CD4-positive, alpha-beta memory T cell (primary cell): ENCODE measurements around the gene DNAH9. TPM values are rescaled to one million over a fixed set of nuclear protein-coding genes. Genes with fewer than 3 reads are reported as not detected.
"Not testable (repeated sequence)": the region's sequence is repeated elsewhere in the genome, so short reads cannot be mapped to it uniquely, and the experiment has no call there.

Experiments
- CTCF ChIA-PET: fragments of 350-600 bp; sonication (Branson Sonifier 250); formaldehyde crosslinking; loops from one replicate; lab custom pipeline; 2021; ENCODE audit warnings: inconsistent platforms; ENCODE audit not compliant: partially characterized antibody; lab: Charles Lee
- POLR2A ChIA-PET: fragments of 350-600 bp; sonication (Branson Sonifier 250); formaldehyde crosslinking; loops from one replicate; lab custom pipeline; 2021; ENCODE audit not compliant: partially characterized antibody; lab: Charles Lee
- DNase-seq, 5 donors: peaks; one replicate each; pipeline versions ENCODE4 v3.0.0 to v3.0.0-alpha.2; 2020 to 2022; ENCODE audit warnings: mixed read lengths in 1 of 5
- H3K27ac ChIP-seq: one replicate; pipeline ENCODE4 v1.7.0; 2013; ENCODE audit warnings: low read depth, low read length
- H3K27me3 ChIP-seq: 2 replicates; pipeline ENCODE4 v1.7.0; 2013; ENCODE audit warnings: mild to moderate bottlenecking, low read length, moderate library complexity; ENCODE audit not compliant: insufficient read depth
- H3K36me3 ChIP-seq: 2 replicates; pipeline ENCODE4 v1.7.0; 2013; ENCODE audit warnings: mild to moderate bottlenecking, low read length, moderate library complexity; ENCODE audit not compliant: insufficient read depth
- H3K4me1 ChIP-seq: 2 replicates; pipeline ENCODE4 v1.7.0; 2013; ENCODE audit warnings: mild to moderate bottlenecking, low read length, moderate library complexity; ENCODE audit not compliant: insufficient read depth
- H3K4me3 ChIP-seq, 2 donors: one replicate each; pipeline ENCODE4 v1.7.0; 2013; ENCODE audit warnings: low read length in 2 of 2, mild to moderate bottlenecking in 1 of 2
- H3K9me3 ChIP-seq, 2 donors: one replicate each; pipeline ENCODE4 v1.7.0; 2013; ENCODE audit warnings: low read length in 2 of 2, control low read depth in 1 of 2; ENCODE audit not compliant: control insufficient read depth in 1 of 2
- H3K27ac Mint-ChIP-seq, 7 donors: one replicate each; pipeline ENCODE4 v1.8.0; 2020 to 2021; ENCODE audit warnings: mixed read lengths in 7 of 7, mild to moderate bottlenecking in 6 of 7, inconsistent platforms in 3 of 7, moderate library complexity in 3 of 7
- H3K27me3 Mint-ChIP-seq, 2 donors: one replicate each; pipeline ENCODE4 v1.8.0; 2020 to 2021; ENCODE audit warnings: mixed read lengths in 2 of 2
- H3K36me3 Mint-ChIP-seq, 2 donors: one replicate each; pipeline ENCODE4 v1.8.0; 2020 to 2021; ENCODE audit warnings: mixed read lengths in 2 of 2, inconsistent platforms in 1 of 2, mild to moderate bottlenecking in 1 of 2
- H3K4me1 Mint-ChIP-seq, 4 donors: one replicate each; pipeline ENCODE4 v1.8.0; 2020 to 2021; ENCODE audit warnings: mixed read lengths in 4 of 4, mild to moderate bottlenecking in 1 of 4
- H3K4me3 Mint-ChIP-seq, 8 donors: one replicate each; pipeline ENCODE4 v1.8.0; 2020 to 2021; ENCODE audit warnings: mixed read lengths in 8 of 8, mild to moderate bottlenecking in 7 of 8, moderate library complexity in 6 of 8, inconsistent platforms in 3 of 8
- H3K9me3 Mint-ChIP-seq, 8 donors: one replicate each; pipeline ENCODE4 v1.8.0; 2020 to 2021; ENCODE audit warnings: mixed read lengths in 8 of 8, mild to moderate bottlenecking in 5 of 8, inconsistent platforms in 3 of 8, moderate library complexity in 1 of 8
- intact Hi-C: fragments of 100-400 bp; cut with micrococcal nuclease; formaldehyde crosslinking; loops from one replicate; pipeline ENCODE4 v1.15.1; 2023
- polyA plus RNA-seq, 2 donors: library from polyadenylated mRNA; unstranded; fragments of 300-500 nt; fragmentation: Illumina TruSeq; gene quantifications; one replicate each; pipeline ENCODE4 v1.2.3, GENCODE V29; 2021
- total RNA-seq, 2 experiments: library from RNA; stranded (reverse); gene quantifications; one replicate each; pipeline ENCODE4 v1.2.3, GENCODE V29; 2021

Gene DNAH9
- total and polyA plus RNA-seq, 4 experiments from 2014 or later = not detected

- H3K4me3 Mint-ChIP-seq = no peak overlapping the region
- no peaks in the 10 kb centered on the region for H3K36me3 ChIP-seq
- H3K27ac ChIP-seq = no peak overlapping the region
- H3K4me1 ChIP-seq = no peaks in the 10 kb centered on the region
- no peak overlapping the region for H3K4me3 ChIP-seq
- no peaks in the 10 kb centered on the region for H3K27me3 ChIP-seq
- H3K4me1 Mint-ChIP-seq = no peaks in the 10 kb centered on the region
- ChIA-PET CTCF (no interaction called here), POLR2A (no interaction called here)
- no peak overlapping the region for H3K27ac Mint-ChIP-seq
- no peaks in the 10 kb centered on the region for H3K9me3 ChIP-seq
- peaks cover 0 to 1% (median 0%) of the 10 kb centered on the region in 8 donors for H3K9me3 Mint-ChIP-seq
- no peaks in the 10 kb centered on the region for H3K36me3 Mint-ChIP-seq
- no peaks in the 10 kb centered on the region for H3K27me3 Mint-ChIP-seq
- intact Hi-C loops = no loop called here
- no peak for DNase-seq
Measured at GRCh38 chr17:11943759-11944347, 345.6 kb downstream of the DNAH9 start.

- H3K4me3 Mint-ChIP-seq = no peak overlapping the region
- no peaks in the 10 kb centered on the region for H3K36me3 ChIP-seq
- H3K4me3 ChIP-seq = no peak overlapping the region
- no peaks in the 10 kb centered on the region for H3K4me1 ChIP-seq
- no peaks in the 10 kb centered on the region for H3K4me1 Mint-ChIP-seq
- H3K36me3 Mint-ChIP-seq = no peaks in the 10 kb centered on the region
- no peak for DNase-seq
- no peaks in the 10 kb centered on the region for H3K27me3 ChIP-seq
- H3K27ac Mint-ChIP-seq = no peak overlapping the region
- H3K9me3 ChIP-seq = no peaks in the 10 kb centered on the region
- peaks cover 0 to under 1% of the 10 kb centered on the region in 2 donors for H3K27me3 Mint-ChIP-seq
- H3K9me3 Mint-ChIP-seq = peaks cover 0 to 1% (median 0%) of the 10 kb centered on the region in 8 donors
- no peak overlapping the region for H3K27ac ChIP-seq
- intact Hi-C loops = no loop called here
- ChIA-PET POLR2A (no interaction called here), CTCF (interaction anchor here (0.7 kb wide), 1 partner anchor 19 kb away, joined by 3 read pairs; no protein-coding TSS in a partner anchor)
Measured at GRCh38 chr17:11944587-11944986, 346.3 kb downstream of the DNAH9 start.

GRCh38 chr17:11948789-11949188 is 350.5 kb downstream of the DNAH9 start:
- Histone ChIP-seq H3K9me3 (no peaks in the 10 kb centered on the region), H3K27ac (no peak overlapping the region), H3K4me3 (no peak overlapping the region), H3K27me3 (no peaks in the 10 kb centered on the region), H3K36me3 (no peaks in the 10 kb centered on the region), H3K4me1 (no peaks in the 10 kb centered on the region)
- Mint-ChIP-seq H3K27me3 (peaks cover 0 to 1% of the 10 kb centered on the region in 2 donors), H3K27ac (no peak overlapping the region), H3K36me3 (peaks cover 5 to 15% of the 10 kb centered on the region in 2 donors), H3K9me3 (peaks cover 0 to 20% (median 11%) of the 10 kb centered on the region in 8 donors), H3K4me1 (no peaks in the 10 kb centered on the region), H3K4me3 (no peak overlapping the region)
- intact Hi-C loops = no loop called here
- POLR2A ChIA-PET = no interaction called here
- CTCF ChIA-PET = no interaction called here
- DNase-seq = no peak

GRCh38 chr17:11949571-11949970 is 351.3 kb downstream of the DNAH9 start:
- H3K4me3 Mint-ChIP-seq, H3K9me3 ChIP-seq, POLR2A ChIA-PET, H3K27me3 ChIP-seq, H3K4me3 ChIP-seq, DNase-seq, H3K4me1 ChIP-seq, H3K27ac Mint-ChIP-seq, CTCF ChIA-PET, H3K27ac ChIP-seq, H3K36me3 ChIP-seq, intact Hi-C loops, H3K27me3 Mint-ChIP-seq, H3K4me1 Mint-ChIP-seq: not testable (repeated sequence)
- Mint-ChIP-seq H3K9me3 (peaks cover 0 to 26% (median 18%) of the 10 kb centered on the region in 8 donors), H3K36me3 (peaks cover 10 to 22% of the 10 kb centered on the region in 2 donors)

- H3K4me3 ChIP-seq = no peak overlapping the region
- no peaks in the 10 kb centered on the region for H3K27me3 ChIP-seq
- H3K9me3 ChIP-seq = no peaks in the 10 kb centered on the region
- CTCF ChIA-PET = no interaction called here
- Mint-ChIP-seq H3K4me1 (no peaks in the 10 kb centered on the region), H3K4me3 (no peak overlapping the region), H3K27me3 (peaks cover 0 to 1% of the 10 kb centered on the region in 2 donors), H3K36me3 (peaks cover 19 to 33% of the 10 kb centered on the region in 2 donors), H3K9me3 (peaks cover 3 to 39% (median 29%) of the 10 kb centered on the region in 8 donors), H3K27ac (no peak overlapping the region)
- H3K27ac ChIP-seq = no peak overlapping the region
- DNase-seq = no peak
- no peaks in the 10 kb centered on the region for H3K36me3 ChIP-seq
- intact Hi-C loops = no loop called here
- H3K4me1 ChIP-seq = no peaks in the 10 kb centered on the region
- POLR2A ChIA-PET = no interaction called here
Measured at GRCh38 chr17:11950771-11951519, 352.7 kb downstream of the DNAH9 start.

GRCh38 chr17:11952610-11953009 is 354.3 kb downstream of the DNAH9 start:
- H3K4me1 Mint-ChIP-seq = no peaks in the 10 kb centered on the region
- H3K4me1 ChIP-seq = no peaks in the 10 kb centered on the region
- H3K27ac Mint-ChIP-seq = no peak overlapping the region
- peaks cover 30 to 47% of the 10 kb centered on the region in 2 donors for H3K36me3 Mint-ChIP-seq
- peaks cover 3 to 48% (median 37%) of the 10 kb centered on the region in 8 donors for H3K9me3 Mint-ChIP-seq
- ChIA-PET CTCF (no interaction called here), POLR2A (no interaction called here)
- H3K4me3 ChIP-seq = no peak overlapping the region
- DNase-seq = no peak
- H3K9me3 ChIP-seq = no peaks in the 10 kb centered on the region
- no peaks in the 10 kb centered on the region for H3K27me3 ChIP-seq
- no peak overlapping the region for H3K27ac ChIP-seq
- no peak overlapping the region for H3K4me3 Mint-ChIP-seq
- H3K36me3 ChIP-seq = no peaks in the 10 kb centered on the region
- H3K27me3 Mint-ChIP-seq = peaks cover 0 to 1% of the 10 kb centered on the region in 2 donors
- intact Hi-C loops = no loop called here

- peaks cover 0 to 1% of the 10 kb centered on the region in 2 donors for H3K27me3 Mint-ChIP-seq
- no peaks in the 10 kb centered on the region for H3K4me1 ChIP-seq
- H3K9me3 Mint-ChIP-seq = peaks cover 3 to 56% (median 44%) of the 10 kb centered on the region in 8 donors
- POLR2A ChIA-PET = no interaction called here
- H3K36me3 Mint-ChIP-seq = peaks cover 38 to 60% of the 10 kb centered on the region in 2 donors
- CTCF ChIA-PET = no interaction called here
- no peak overlapping the region for H3K27ac ChIP-seq
- no peaks in the 10 kb centered on the region for H3K27me3 ChIP-seq
- H3K36me3 ChIP-seq = no peaks in the 10 kb centered on the region
- intact Hi-C loops = no loop called here
- H3K9me3 ChIP-seq = no peaks in the 10 kb centered on the region
- DNase-seq = no peak
- H3K4me1 Mint-ChIP-seq = no peaks in the 10 kb centered on the region
- no peak overlapping the region for H3K27ac Mint-ChIP-seq
- no peak overlapping the region for H3K4me3 ChIP-seq
- H3K4me3 Mint-ChIP-seq = no peak overlapping the region
Measured at GRCh38 chr17:11953924-11954323, 355.7 kb downstream of the DNAH9 start.
